Measurements from ENCODE around the gene PDE6B.

Gene PDE6B

GRCh38 chr4:646460-646859, 21.1 kb downstream of the PDE6B start:
- no peaks in the 10 kb centered on the region for H3K27me3 ChIP-seq

GRCh38 chr4:647481-647880, 22.1 kb downstream of the PDE6B start:
- H4K20me1 ChIP-seq, result no peaks in the 10 kb centered on the region
- peak overlapping the region in 1 of 11 experiments; percentile 10; a peak in 1 of 22 replicates for H3K4me2 ChIP-seq
- H3K36me3 ChIP-seq, result no peaks in the 10 kb centered on the region
- H3K27me3 ChIP-seq, result no peaks in the 10 kb centered on the region
- H3K9me3 ChIP-seq (replicated peaks in 1 of 11), result peaks cover 52 to 78% (median 58%) of the 10 kb centered on the region in 11 experiments
- TF ChIP-seq Cebpa-rat (IDR thresholded peaks at IDR 0.05), result no peak
- peaks cover 14 to 35% (median 17%) of the 10 kb centered on the region in 10 experiments for H3K4me1 ChIP-seq
- no peak overlapping the region for H3K4me3 ChIP-seq
- H3K27ac ChIP-seq, result no peak overlapping the region
- H3K9ac ChIP-seq, result no peak overlapping the region

More at GRCh38 chr4:646460-646859, 21.1 kb downstream of the PDE6B start:
- Histone ChIP-seq H3K9ac (no peak overlapping the region; a peak in 1 of 22 replicates), H3K4me1 (peaks cover 14 to 35% (median 17%) of the 10 kb centered on the region in 10 experiments), H3K4me2 (peak overlapping the region; percentile 44 to 77 (median 59)), H3K36me3 (no peaks in the 10 kb centered on the region), H3K4me3 (peak overlapping the region in 2 of 10 experiments; percentile 0 to 23; a peak in 1 of 20 replicates), H4K20me1 (no peaks in the 10 kb centered on the region), H3K27ac (peak overlapping the region in 2 of 11 experiments; percentile 3 to 21; a peak in 2 of 22 replicates), H3K9me3 (replicated peaks in 1 of 11) (peaks cover 62 to 88% (median 68%) of the 10 kb centered on the region in 11 experiments)
- no peak for TF ChIP-seq Cebpa-rat (IDR thresholded peaks at IDR 0.05)

- no peaks in the 10 kb centered on the region for H4K20me1 ChIP-seq
- no peaks in the 10 kb centered on the region for H3K27me3 ChIP-seq
- no peak overlapping the region for H3K4me3 ChIP-seq
- H3K27ac ChIP-seq, result no peak overlapping the region
- H3K4me1 ChIP-seq, result peaks cover 14 to 35% (median 17%) of the 10 kb centered on the region in 10 experiments
- no peak overlapping the region for H3K9ac ChIP-seq
- H3K4me2 ChIP-seq, result no peak overlapping the region
- no peak for TF ChIP-seq Cebpa-rat (IDR thresholded peaks at IDR 0.05)
- H3K9me3 ChIP-seq (replicated peaks in 1 of 11), result peaks cover 39 to 65% (median 46%) of the 10 kb centered on the region in 11 experiments
- no peaks in the 10 kb centered on the region for H3K36me3 ChIP-seq
These were observed 23.4 kb downstream of the PDE6B start for GRCh38 chr4:648579-649292.

- H3K27me3 ChIP-seq, result no peaks in the 10 kb centered on the region
- TF ChIP-seq Cebpa-rat (IDR thresholded peaks at IDR 0.05), result no peak
- no peak overlapping the region for H3K4me3 ChIP-seq
- H3K27ac ChIP-seq, result no peak overlapping the region
- H3K9ac ChIP-seq, result no peak overlapping the region
- H4K20me1 ChIP-seq, result no peaks in the 10 kb centered on the region
- H3K36me3 ChIP-seq, result no peaks in the 10 kb centered on the region
- H3K4me1 ChIP-seq, result peaks cover 14 to 35% (median 17%) of the 10 kb centered on the region in 10 experiments
- peaks cover 34 to 60% (median 41%) of the 10 kb centered on the region in 11 experiments for H3K9me3 ChIP-seq (replicated peaks in 1 of 11)
- peak overlapping the region in 6 of 11 experiments; percentile 2 to 55 (median 24); a peak in 5 of 22 replicates for H3K4me2 ChIP-seq
These were observed 23.9 kb downstream of the PDE6B start for GRCh38 chr4:649293-649625.

- no peak overlapping the region for H3K9ac ChIP-seq
- H3K4me2 ChIP-seq, result peak overlapping the region in 7 of 11 experiments; percentile 2 to 55 (median 33); a peak in 8 of 22 replicates
- H3K27me3 ChIP-seq, result no peaks in the 10 kb centered on the region
- H3K9me3 ChIP-seq (replicated peaks in 1 of 11), result peaks cover 28 to 54% (median 35%) of the 10 kb centered on the region in 11 experiments
- H3K4me3 ChIP-seq, result no peak overlapping the region
- no peak for TF ChIP-seq Cebpa-rat (IDR thresholded peaks at IDR 0.05)
- H3K4me1 ChIP-seq, result peaks cover 14 to 35% (median 17%) of the 10 kb centered on the region in 10 experiments
- no peaks in the 10 kb centered on the region for H4K20me1 ChIP-seq
- no peaks in the 10 kb centered on the region for H3K36me3 ChIP-seq
- H3K27ac ChIP-seq, result no peak overlapping the region
These were observed 24.5 kb downstream of the PDE6B start for GRCh38 chr4:649751-650310.

GRCh38 chr4:650461-650860, 25.1 kb downstream of the PDE6B start:
- Histone ChIP-seq H3K4me1 (peaks cover 14 to 34% (median 17%) of the 10 kb centered on the region in 10 experiments), H3K4me3 (no peak overlapping the region), H3K27ac (no peak overlapping the region), H3K9me3 (replicated peaks in 1 of 11) (peaks cover 26 to 48% (median 34%) of the 10 kb centered on the region in 11 experiments), H3K9ac (no peak overlapping the region), H3K27me3 (no peaks in the 10 kb centered on the region), H4K20me1 (no peaks in the 10 kb centered on the region), H3K4me2 (0 out of 22 replicates have a peak overlapping the region, but pooled peaks of 1 of the 11 experiments have one; percentile 33), H3K36me3 (no peaks in the 10 kb centered on the region)
- TF ChIP-seq Cebpa-rat (IDR thresholded peaks at IDR 0.05), result no peak

GRCh38 chr4:650951-651883, 25.8 kb downstream of the PDE6B start:
- no peaks in the 10 kb centered on the region for H3K36me3 ChIP-seq
- H3K4me3 ChIP-seq, result no peak overlapping the region
- H3K9ac ChIP-seq, result no peak overlapping the region
- no peak for TF ChIP-seq Cebpa-rat (IDR thresholded peaks at IDR 0.05)
- H3K27me3 ChIP-seq, result no peaks in the 10 kb centered on the region
- H3K27ac ChIP-seq, result no peak overlapping the region
- H3K9me3 ChIP-seq (replicated peaks in 1 of 11), result peaks cover 26 to 41% (median 32%) of the 10 kb centered on the region in 11 experiments
- H3K4me2 ChIP-seq, result no peak overlapping the region
- H4K20me1 ChIP-seq, result no peaks in the 10 kb centered on the region
- peaks cover 6 to 26% (median 14%) of the 10 kb centered on the region in 10 experiments for H3K4me1 ChIP-seq

GRCh38 chr4:651884-652642, 26.7 kb downstream of the PDE6B start:
- Histone ChIP-seq H3K4me2 (no peak overlapping the region), H3K9ac (no peak overlapping the region), H3K27me3 (no peaks in the 10 kb centered on the region), H3K4me3 (no peak overlapping the region), H4K20me1 (no peaks in the 10 kb centered on the region), H3K9me3 (replicated peaks in 1 of 11) (peaks cover 20 to 33% (median 25%) of the 10 kb centered on the region in 11 experiments), H3K36me3 (no peaks in the 10 kb centered on the region), H3K27ac (no peak overlapping the region), H3K4me1 (peaks cover 0 to 18% (median 7%) of the 10 kb centered on the region in 10 experiments; a peak in 9 of 20 replicates)
- TF ChIP-seq Cebpa-rat (IDR thresholded peaks at IDR 0.05), result no peak
